OCI-LY3 (cell line): ENCODE results near the gene IQCH.

Experiments
- H2AFZ ChIP-seq: fragments of 200-600, 300-600 bp; shearing (Covaris generic); 2 replicates; pipeline ENCODE4 v1.6.0; 2014; ENCODE audit warnings: antibody characterized with exemption, low read depth, low read length
- H3K27ac ChIP-seq: fragments of 200-600, 300-600 bp; sonication (generic); 2 replicates; pipeline ENCODE4 v1.5.1; 2014; ENCODE audit warnings: mild to moderate bottlenecking, low read length, moderate library complexity, mixed read lengths
- H3K27me3 ChIP-seq: fragments of 200-600, 300-600 bp; sonication (generic); 2 replicates; pipeline ENCODE4 v1.6.1; 2014; ENCODE audit warnings: low read depth, low read length, mixed read lengths
- H3K36me3 ChIP-seq: fragments of 200-600, 300-600 bp; sonication (generic); replicated peaks from 2 replicates; pipeline ENCODE3; 2014; ENCODE audit warnings: low read depth, low read length, mixed read lengths
- H3K4me1 ChIP-seq: fragments of 300-600, 200-600 bp; sonication (generic); 2 replicates; pipeline ENCODE4 v1.6.1; 2014; ENCODE audit warnings: low read length, mixed read lengths
- H3K4me2 ChIP-seq: fragments of 200-600, 300-600 bp; sonication (generic); 2 replicates; pipeline ENCODE4 v1.6.1; 2014; ENCODE audit warnings: low read length, mixed read lengths
- H3K4me3 ChIP-seq: fragments of 300-600, 200-600 bp; sonication (generic); 2 replicates; pipeline ENCODE4 v1.5.1; 2014; ENCODE audit warnings: antibody characterized with exemption, mild to moderate bottlenecking, low read length, moderate library complexity
- H3K79me2 ChIP-seq: fragments of 300-600, 200-600 bp; shearing (Covaris generic); 2 replicates; pipeline ENCODE4 v1.6.1; 2014; ENCODE audit warnings: mild to moderate bottlenecking, low read length, mixed read lengths
- H3K9ac ChIP-seq: fragments of 300-600, 200-600 bp; shearing (Covaris generic); 2 replicates; pipeline ENCODE4 v1.6.0; 2014; ENCODE audit warnings: mild to moderate bottlenecking, low read length, moderate library complexity
- H3K9me3 ChIP-seq: fragments of 200-600, 300-600 bp; shearing (Covaris generic); 2 replicates; pipeline ENCODE4 v1.6.1; 2014; ENCODE audit warnings: low read length, mixed read lengths; ENCODE audit not compliant: insufficient read depth
- H4K20me1 ChIP-seq: fragments of 200-600, 300-600 bp; sonication (generic); 2 replicates; pipeline ENCODE4 v1.6.1; 2016; ENCODE audit warnings: low read length, mixed read lengths; ENCODE audit not compliant: insufficient read depth
- EZH2phosphoT487 ChIP-seq: fragments of 200-600 bp; shearing (Covaris generic); IDR thresholded peaks from 2 replicates; pipeline ENCODE4 v1.6.1; 2018; ENCODE audit warnings: antibody characterized with exemption, mixed run types, low read depth
- TF ChIP-seq, protein P1 (sequence below): fragments of 200-600, 300-600 bp; sonication (generic); IDR thresholded peaks from 2 replicates; pipeline ENCODE4 v1.5.1; 2014; ENCODE audit warnings: antibody characterized with exemption, low read length, low read depth

The IQCH gene

DNA sequence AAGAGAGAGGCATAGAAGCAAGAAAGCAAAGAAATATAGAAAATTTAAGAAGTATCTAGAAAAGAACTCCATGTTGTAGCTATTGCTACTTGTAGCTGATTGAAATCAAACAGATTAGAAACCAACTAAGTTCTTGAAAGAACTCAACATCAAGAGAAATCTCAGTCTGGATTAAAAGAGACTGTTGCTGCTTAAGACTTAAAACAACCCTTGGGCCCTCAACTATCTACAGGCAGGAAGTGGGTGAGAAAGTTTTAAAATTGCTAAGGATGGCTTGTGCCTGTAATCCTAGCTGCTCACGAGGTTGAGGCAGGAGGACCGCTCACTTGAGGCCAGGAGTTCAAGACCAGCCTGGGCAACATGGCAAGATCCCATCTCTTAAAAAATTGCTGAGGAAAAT, 227.1 kb downstream of the IQCH start:
- Histone ChIP-seq H3K27ac (no peak overlapping the region), H2AFZ (no peak overlapping the region), H3K79me2 (no peaks in the 10 kb centered on the region), H3K36me3 (no peaks in the 10 kb centered on the region), H3K9ac (no peak overlapping the region), H3K4me3 (no peak overlapping the region), H3K4me1 (no peaks in the 10 kb centered on the region), H3K27me3 (no peaks in the 10 kb centered on the region), H4K20me1 (no peaks in the 10 kb centered on the region), H3K9me3 (no peaks in the 10 kb centered on the region), H3K4me2 (no peak overlapping the region)
- TF ChIP-seq, protein P1, sequence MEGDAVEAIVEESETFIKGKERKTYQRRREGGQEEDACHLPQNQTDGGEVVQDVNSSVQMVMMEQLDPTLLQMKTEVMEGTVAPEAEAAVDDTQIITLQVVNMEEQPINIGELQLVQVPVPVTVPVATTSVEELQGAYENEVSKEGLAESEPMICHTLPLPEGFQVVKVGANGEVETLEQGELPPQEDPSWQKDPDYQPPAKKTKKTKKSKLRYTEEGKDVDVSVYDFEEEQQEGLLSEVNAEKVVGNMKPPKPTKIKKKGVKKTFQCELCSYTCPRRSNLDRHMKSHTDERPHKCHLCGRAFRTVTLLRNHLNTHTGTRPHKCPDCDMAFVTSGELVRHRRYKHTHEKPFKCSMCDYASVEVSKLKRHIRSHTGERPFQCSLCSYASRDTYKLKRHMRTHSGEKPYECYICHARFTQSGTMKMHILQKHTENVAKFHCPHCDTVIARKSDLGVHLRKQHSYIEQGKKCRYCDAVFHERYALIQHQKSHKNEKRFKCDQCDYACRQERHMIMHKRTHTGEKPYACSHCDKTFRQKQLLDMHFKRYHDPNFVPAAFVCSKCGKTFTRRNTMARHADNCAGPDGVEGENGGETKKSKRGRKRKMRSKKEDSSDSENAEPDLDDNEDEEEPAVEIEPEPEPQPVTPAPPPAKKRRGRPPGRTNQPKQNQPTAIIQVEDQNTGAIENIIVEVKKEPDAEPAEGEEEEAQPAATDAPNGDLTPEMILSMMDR, result no peak

DNA sequence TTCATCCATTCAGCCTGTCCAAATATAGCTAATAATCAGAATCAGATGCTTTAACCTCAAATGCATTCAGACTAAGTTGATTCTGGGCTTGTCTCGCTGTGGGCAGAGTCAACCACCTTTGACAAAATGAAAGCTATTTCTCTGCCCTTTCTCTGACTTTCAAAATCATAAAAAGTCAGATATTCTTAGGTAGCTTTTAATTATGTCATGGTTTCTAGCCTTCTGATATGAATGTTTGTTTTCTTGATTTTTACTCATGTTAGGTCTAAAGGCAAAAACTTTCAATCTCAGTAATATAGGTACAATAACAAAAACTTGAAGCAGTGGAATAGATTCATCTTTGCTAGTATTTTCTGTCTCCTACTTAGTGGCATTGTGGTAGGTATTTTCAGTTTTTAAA, 241.0 kb downstream of the IQCH start:
- no peak overlapping the region for H3K4me3 ChIP-seq
- H3K4me2 ChIP-seq, result no peak overlapping the region
- H3K79me2 ChIP-seq, result no peaks in the 10 kb centered on the region
- H3K4me1 ChIP-seq, result no peaks in the 10 kb centered on the region
- H3K36me3 ChIP-seq, result no peaks in the 10 kb centered on the region
- no peak overlapping the region for H3K9ac ChIP-seq
- H3K27me3 ChIP-seq, result no peaks in the 10 kb centered on the region
- no peaks in the 10 kb centered on the region for H4K20me1 ChIP-seq
- TF ChIP-seq, protein P1, result no peak
- no peak for TF ChIP-seq EZH2phosphoT487
- no peak overlapping the region for H3K27ac ChIP-seq
- H3K9me3 ChIP-seq, result no peaks in the 10 kb centered on the region
- no peak overlapping the region for H2AFZ ChIP-seq

DNA sequence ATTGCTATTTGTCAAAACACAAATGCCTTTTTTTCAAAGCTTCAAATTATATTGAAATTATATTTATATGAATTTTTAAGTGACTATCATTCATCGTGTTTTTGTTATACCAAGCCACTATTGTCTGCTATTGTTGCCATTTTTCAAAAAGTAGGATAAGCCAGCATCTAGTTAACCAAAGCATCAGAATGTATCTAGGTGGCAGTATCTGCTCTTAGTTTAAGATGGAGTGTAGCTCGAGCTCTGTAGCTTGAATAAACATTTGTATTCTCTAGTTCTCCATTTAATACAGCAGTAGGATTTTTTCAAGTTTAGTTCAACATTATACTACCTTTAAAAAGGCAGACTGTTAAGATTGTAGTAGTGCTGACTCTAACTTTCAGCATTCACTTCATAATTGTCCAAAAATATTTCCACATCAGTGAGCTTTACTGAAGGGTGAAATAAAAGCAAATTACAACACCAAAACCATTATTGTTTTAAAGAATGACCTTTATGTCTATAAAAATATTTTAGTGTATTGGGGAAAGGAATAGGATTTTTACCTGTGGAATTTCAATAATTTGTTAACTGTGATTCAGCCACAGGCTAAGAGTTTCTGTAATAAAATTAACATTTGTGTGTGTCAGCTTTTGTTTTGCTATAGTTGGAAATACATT, 246.7 kb downstream of the IQCH start:
- Histone ChIP-seq H4K20me1 (no peaks in the 10 kb centered on the region), H3K4me1 (peaks cover 21% of the 10 kb centered on the region), H3K79me2 (no peaks in the 10 kb centered on the region), H3K27ac (no peak overlapping the region), H2AFZ (no peak overlapping the region), H3K27me3 (no peaks in the 10 kb centered on the region), H3K4me3 (no peak overlapping the region), H3K9ac (no peak overlapping the region), H3K4me2 (peak overlapping the region; percentile 31), H3K36me3 (no peaks in the 10 kb centered on the region), H3K9me3 (no peaks in the 10 kb centered on the region)
- TF ChIP-seq, protein P1, result peak; percentile 74
- no peak for TF ChIP-seq EZH2phosphoT487

DNA sequence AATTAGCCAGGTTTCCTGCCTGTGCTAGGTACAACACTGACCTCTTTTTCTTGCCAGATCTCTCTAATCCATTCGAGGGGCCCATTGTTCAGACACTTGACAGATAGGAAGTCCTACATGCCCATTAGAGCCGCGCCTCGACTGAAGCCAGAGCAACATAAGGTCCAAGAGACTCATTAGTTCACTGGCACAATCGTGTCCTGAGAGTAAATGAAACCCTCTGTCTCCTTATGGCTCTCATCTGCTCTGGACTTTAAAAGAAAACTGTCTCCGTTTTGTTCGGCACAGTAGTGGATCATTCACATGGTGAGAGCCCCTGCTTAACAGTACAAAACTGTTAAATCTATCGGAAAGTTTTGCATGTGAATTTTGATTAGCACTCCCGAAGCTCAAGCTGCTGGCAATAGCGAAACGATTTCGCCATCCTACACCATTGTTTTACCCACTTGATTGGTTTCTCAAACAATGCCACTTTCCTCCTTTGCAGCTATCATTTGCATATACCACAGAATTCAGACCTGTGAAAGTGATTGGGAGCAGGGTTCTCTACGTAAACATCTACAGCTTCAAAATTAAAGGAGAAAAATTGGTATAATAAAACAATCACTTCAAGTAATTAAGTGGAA, 247.4 kb downstream of the IQCH start:
- peak overlapping the region; percentile 31 for H3K4me2 ChIP-seq
- no peak overlapping the region for H3K27ac ChIP-seq
- H3K27me3 ChIP-seq, result no peaks in the 10 kb centered on the region
- H3K9ac ChIP-seq, result no peak overlapping the region
- H4K20me1 ChIP-seq, result no peaks in the 10 kb centered on the region
- H3K9me3 ChIP-seq, result no peaks in the 10 kb centered on the region
- H3K4me1 ChIP-seq, result peaks cover 27% of the 10 kb centered on the region
- no peaks in the 10 kb centered on the region for H3K36me3 ChIP-seq
- TF ChIP-seq, protein P1, result no peak
- no peak for TF ChIP-seq EZH2phosphoT487
- no peaks in the 10 kb centered on the region for H3K79me2 ChIP-seq
- H2AFZ ChIP-seq, result no peak overlapping the region
- H3K4me3 ChIP-seq, result peak overlapping the region; percentile 28; the same call in 1 of the 2 replicates
